Sigmoid colon (tissue), 4 donors: ENCODE results near the gene OSBP2.

Source experiments
- CTCF ChIP-seq, 4 experiments: fragments of 450-650 bp in 3 of 4; fragments of 200-600 bp in 1 of 4; IDR thresholded peaks; one replicate each; pipeline ENCODE4 v1.5.1; 2016 to 2019; ENCODE audit warnings: antibody characterized with exemption in 4 of 4, mild to moderate bottlenecking in 3 of 4, moderate library complexity in 2 of 4
- POLR2A ChIP-seq, 2 donors: fragments of 450-650 bp; IDR thresholded peaks; one replicate each; pipeline ENCODE4 v1.6.1; 2016; ENCODE audit warnings: antibody characterized with exemption in 2 of 2, mild to moderate bottlenecking in 2 of 2, moderate library complexity in 2 of 2
- POLR2AphosphoS5 ChIP-seq, 4 donors: sonication (generic); formaldehyde crosslinking; IDR thresholded peaks; one replicate each; pipeline ENCODE4 v1.6.1; 2017; ENCODE audit warnings: antibody characterized with exemption in 4 of 4

- no peak for TF ChIP-seq POLR2AphosphoS5 (IDR thresholded peaks at IDR 0.05)
- no peak for TF ChIP-seq CTCF (IDR thresholded peaks at IDR 0.05)
- no peak for TF ChIP-seq POLR2A (IDR thresholded peaks at IDR 0.05)
Observed at GRCh38 chr22:30720263-30720837, 25.7 kb downstream of the OSBP2 start.
